ENCODE data around the gene TLR7. TPM values are rescaled to one million over a fixed set of nuclear protein-coding genes. Genes with fewer than 3 reads are reported as not detected.

TLR7 gene
- total RNA-seq, 1 donor from 2014 or later = not detected

- H3K36me3 ChIP-seq (ENCODE audit: control insufficient read depth, insufficient read depth, low read length) = no peaks in the 10 kb centered on the region
- H3K4me3 ChIP-seq (ENCODE audit: low read depth, low read length) = no peak overlapping the region
- DNase-seq (ENCODE audit: low read depth) = no peak
- TF ChIP-seq CTCF (IDR thresholded peaks at IDR 0.05; ENCODE audit: insufficient read depth, low read length, poor library complexity, severe bottlenecking) = no peak
- no peaks in the 10 kb centered on the region for H3K27me3 ChIP-seq (ENCODE audit: control insufficient read depth, insufficient read depth, low read length)
Measured at GRCh38 chrX:12868747-12869146, 1.9 kb downstream of the TLR7 start.

- no peaks in the 10 kb centered on the region for H3K36me3 ChIP-seq (ENCODE audit: control insufficient read depth, insufficient read depth, low read length)
- no peak for DNase-seq (ENCODE audit: low read depth)
- TF ChIP-seq CTCF (IDR thresholded peaks at IDR 0.05; ENCODE audit: insufficient read depth, low read length, poor library complexity, severe bottlenecking) = no peak
Measured at GRCh38 chrX:12871257-12871656, 4.4 kb downstream of the TLR7 start.

GRCh38 chrX:12872741-12873140, 5.9 kb downstream of the TLR7 start:
- H3K27me3 ChIP-seq (ENCODE audit: control insufficient read depth, insufficient read depth, low read length) = no peaks in the 10 kb centered on the region
- DNase-seq (ENCODE audit: low read depth) = no peak

More at GRCh38 chrX:12871257-12871656, 4.4 kb downstream of the TLR7 start:
- Histone ChIP-seq H3K4me3 (ENCODE audit: low read depth, low read length) (no peak overlapping the region), H3K27me3 (ENCODE audit: control insufficient read depth, insufficient read depth, low read length) (no peaks in the 10 kb centered on the region)

GRCh38 chrX:12874581-12874980, 7.7 kb downstream of the TLR7 start:
- no peak for DNase-seq (ENCODE audit: low read depth)
- H3K27me3 ChIP-seq (ENCODE audit: control insufficient read depth, insufficient read depth, low read length) = no peaks in the 10 kb centered on the region
- H3K4me3 ChIP-seq (ENCODE audit: low read depth, low read length) = no peak overlapping the region
- no peak for TF ChIP-seq CTCF (IDR thresholded peaks at IDR 0.05; ENCODE audit: insufficient read depth, low read length, poor library complexity, severe bottlenecking)
- no peaks in the 10 kb centered on the region for H3K36me3 ChIP-seq (ENCODE audit: control insufficient read depth, insufficient read depth, low read length)

More at GRCh38 chrX:12872741-12873140, 5.9 kb downstream of the TLR7 start:
- H3K4me3 ChIP-seq (ENCODE audit: low read depth, low read length) = no peak overlapping the region
- H3K36me3 ChIP-seq (ENCODE audit: control insufficient read depth, insufficient read depth, low read length) = no peaks in the 10 kb centered on the region
- no peak for TF ChIP-seq CTCF (IDR thresholded peaks at IDR 0.05; ENCODE audit: insufficient read depth, low read length, poor library complexity, severe bottlenecking)

- TF ChIP-seq CTCF (IDR thresholded peaks at IDR 0.05; ENCODE audit: insufficient read depth, low read length, poor library complexity, severe bottlenecking) = no peak
- Histone ChIP-seq H3K4me3 (ENCODE audit: low read depth, low read length) (no peak overlapping the region), H3K36me3 (ENCODE audit: control insufficient read depth, insufficient read depth, low read length) (no peaks in the 10 kb centered on the region), H3K27me3 (ENCODE audit: control insufficient read depth, insufficient read depth, low read length) (no peaks in the 10 kb centered on the region)
- DNase-seq (ENCODE audit: low read depth) = no peak
Measured at GRCh38 chrX:12877386-12877785, 10.5 kb downstream of the TLR7 start.

- no peak overlapping the region for H3K4me3 ChIP-seq (ENCODE audit: low read depth, low read length)
- no peaks in the 10 kb centered on the region for H3K27me3 ChIP-seq (ENCODE audit: control insufficient read depth, insufficient read depth, low read length)
- no peak for DNase-seq (ENCODE audit: low read depth)
- H3K36me3 ChIP-seq (ENCODE audit: control insufficient read depth, insufficient read depth, low read length) = no peaks in the 10 kb centered on the region
- TF ChIP-seq CTCF (IDR thresholded peaks at IDR 0.05; ENCODE audit: insufficient read depth, low read length, poor library complexity, severe bottlenecking) = no peak
Measured at GRCh38 chrX:12878536-12878935, 11.7 kb downstream of the TLR7 start.
